Motor neuron (in vitro differentiated cells): Measurements from ENCODE around the gene ZNF654. TPM values are rescaled to one million over a fixed set of nuclear protein-coding genes. Genes with fewer than 3 reads are reported as not detected.

Source experiments
- ATAC-seq, 8 experiments: fragments of 200-7000 bp; cut with Tn5 transposase; replicated peaks in 6 of 8; 2 replicates each; pipeline ENCODE4 v1.8.0; 2021; ENCODE audit warnings: mild to moderate bottlenecking in 8 of 8, moderate library complexity in 8 of 8
- H3K27ac ChIP-seq, 2 donors: fragments of 250-450 bp; sonication (Bioruptor Pico); 2 replicates each; pipeline ENCODE4 v1.9.0; 2021; ENCODE audit warnings: antibody characterized with exemption in 2 of 2, mild to moderate bottlenecking in 2 of 2, moderate library complexity in 1 of 2
- H3K4me1 ChIP-seq, 2 donors: fragments of 250-450 bp; sonication (Bioruptor Pico); replicated peaks in 1 of 2; 2 replicates each; pipeline ENCODE4 v1.6.1; 2021; ENCODE audit warnings: antibody characterized with exemption in 2 of 2, mild to moderate bottlenecking in 2 of 2, moderate library complexity in 1 of 2
- H3K4me3 ChIP-seq, 5 donors: fragments of 250-450 bp; sonication (Bioruptor Pico); 2 replicates each; pipeline ENCODE4 v1.9.0; 2021; ENCODE audit warnings: antibody characterized with exemption in 5 of 5, mild to moderate bottlenecking in 5 of 5, moderate library complexity in 4 of 5
- WGBS, 10 experiments: fragments of 450-650 bp; shearing (Covaris generic); methylation state at CpG; one replicate each; pipeline ENCODE4 v1.0.0; 2022; 5-methylcytosine and 5-hydroxymethylcytosine counted together
- in situ Hi-C, 9 experiments: fragments of 400-800 bp; cut with MboI; loops; one replicate each; pipeline ENCODE4 v1.15.0; 2021; ENCODE audit warnings: low sequenced_read_pairs in 9 of 9, low pct_unique_long_range_greater_than_20kb in 2 of 9; ENCODE audit not compliant: unreplicated experiment in 9 of 9
- total RNA-seq, 8 experiments: library from RNA; unstranded; fragments of 300-600 nt; gene quantifications; 2 replicates each; pipeline versions ENCODE4 v1.2.3 to v1.2.4, GENCODE V29; 2022

The ZNF654 gene
- total RNA-seq, 8 experiments from 2014 or later: 8.3 to 15.4 (median 12.2) TPM

DNA sequence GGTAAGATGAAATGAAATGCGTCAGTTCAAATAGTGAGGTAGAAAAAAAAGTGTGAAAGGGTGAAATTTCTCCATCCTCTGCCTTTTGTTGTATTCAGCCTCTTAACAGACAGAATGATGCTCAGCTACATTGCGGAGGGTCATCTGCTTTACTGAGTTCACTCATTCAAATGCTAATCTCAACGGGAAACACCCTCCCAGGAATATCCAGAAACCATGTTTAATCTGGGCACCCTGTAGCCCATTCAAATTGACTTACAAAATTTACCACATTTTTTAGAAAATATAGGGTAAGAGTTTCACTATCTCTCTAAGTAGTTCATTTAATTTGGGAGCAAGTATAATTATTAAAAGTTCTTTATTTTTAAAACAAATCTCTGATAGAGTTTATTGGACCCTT, 133.6 kb downstream of the ZNF654 start:
- ATAC-seq: peak in 1 of 8 experiments; percentile 9
- in situ Hi-C loops: no loop called here
- Histone ChIP-seq H3K27ac (no peak overlapping the region), H3K4me3 (no peak overlapping the region), H3K4me1 (no peaks in the 10 kb centered on the region)
- 0 to 86% (median 52%) methylated on average over 1 to 3 of the region's 3 CpGs for WGBS, 10 experiments

Other genes starting within 250 kb of the ZNF654 start
- 10 to 100 TPM; 30.9 to 72.7 (median 51.4) TPM for gene CGGBP1, start 250 bp upstream of the ZNF654 start, total RNA-seq
- gene C3orf38, start 90.7 kb downstream of the ZNF654 start, total RNA-seq: 10 to 100 TPM; 22.5 to 37.3 (median 25.7) TPM